ENCODE measurements around the gene KCNA2.
A peak's percentile ranks its signal among the peaks of the same experiment; 100 is the strongest.

Gene KCNA2

DNA sequence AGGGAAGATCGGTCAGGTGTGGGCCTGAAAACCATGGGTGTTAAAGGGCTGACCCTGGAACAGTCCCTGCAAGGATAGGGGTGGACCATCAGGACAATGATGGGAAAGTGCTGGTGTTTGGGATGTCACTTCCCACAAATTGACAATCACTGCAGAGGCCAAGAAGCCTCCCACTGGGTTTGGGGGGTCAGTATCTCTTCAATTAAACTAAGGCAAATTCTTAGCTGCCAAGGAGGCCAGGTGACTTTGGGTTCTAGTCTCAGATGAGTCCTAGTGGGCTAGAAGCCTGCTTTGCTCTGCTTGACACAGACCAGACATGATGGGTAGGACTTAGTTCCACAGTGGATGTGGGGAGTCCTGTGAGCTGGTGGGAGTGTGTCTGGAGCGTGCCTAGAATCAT is 29.3 kb upstream of the KCNA2 start:
- no peak for DNase-seq (ENCODE audit: low read depth)
- TF ChIP-seq, protein P1, sequence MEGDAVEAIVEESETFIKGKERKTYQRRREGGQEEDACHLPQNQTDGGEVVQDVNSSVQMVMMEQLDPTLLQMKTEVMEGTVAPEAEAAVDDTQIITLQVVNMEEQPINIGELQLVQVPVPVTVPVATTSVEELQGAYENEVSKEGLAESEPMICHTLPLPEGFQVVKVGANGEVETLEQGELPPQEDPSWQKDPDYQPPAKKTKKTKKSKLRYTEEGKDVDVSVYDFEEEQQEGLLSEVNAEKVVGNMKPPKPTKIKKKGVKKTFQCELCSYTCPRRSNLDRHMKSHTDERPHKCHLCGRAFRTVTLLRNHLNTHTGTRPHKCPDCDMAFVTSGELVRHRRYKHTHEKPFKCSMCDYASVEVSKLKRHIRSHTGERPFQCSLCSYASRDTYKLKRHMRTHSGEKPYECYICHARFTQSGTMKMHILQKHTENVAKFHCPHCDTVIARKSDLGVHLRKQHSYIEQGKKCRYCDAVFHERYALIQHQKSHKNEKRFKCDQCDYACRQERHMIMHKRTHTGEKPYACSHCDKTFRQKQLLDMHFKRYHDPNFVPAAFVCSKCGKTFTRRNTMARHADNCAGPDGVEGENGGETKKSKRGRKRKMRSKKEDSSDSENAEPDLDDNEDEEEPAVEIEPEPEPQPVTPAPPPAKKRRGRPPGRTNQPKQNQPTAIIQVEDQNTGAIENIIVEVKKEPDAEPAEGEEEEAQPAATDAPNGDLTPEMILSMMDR (conservative IDR thresholded peaks at IDR 0.05; ENCODE audit: low read length): no peak
- H3K4me3 ChIP-seq (ENCODE audit: low read length): no peak overlapping the region

DNA sequence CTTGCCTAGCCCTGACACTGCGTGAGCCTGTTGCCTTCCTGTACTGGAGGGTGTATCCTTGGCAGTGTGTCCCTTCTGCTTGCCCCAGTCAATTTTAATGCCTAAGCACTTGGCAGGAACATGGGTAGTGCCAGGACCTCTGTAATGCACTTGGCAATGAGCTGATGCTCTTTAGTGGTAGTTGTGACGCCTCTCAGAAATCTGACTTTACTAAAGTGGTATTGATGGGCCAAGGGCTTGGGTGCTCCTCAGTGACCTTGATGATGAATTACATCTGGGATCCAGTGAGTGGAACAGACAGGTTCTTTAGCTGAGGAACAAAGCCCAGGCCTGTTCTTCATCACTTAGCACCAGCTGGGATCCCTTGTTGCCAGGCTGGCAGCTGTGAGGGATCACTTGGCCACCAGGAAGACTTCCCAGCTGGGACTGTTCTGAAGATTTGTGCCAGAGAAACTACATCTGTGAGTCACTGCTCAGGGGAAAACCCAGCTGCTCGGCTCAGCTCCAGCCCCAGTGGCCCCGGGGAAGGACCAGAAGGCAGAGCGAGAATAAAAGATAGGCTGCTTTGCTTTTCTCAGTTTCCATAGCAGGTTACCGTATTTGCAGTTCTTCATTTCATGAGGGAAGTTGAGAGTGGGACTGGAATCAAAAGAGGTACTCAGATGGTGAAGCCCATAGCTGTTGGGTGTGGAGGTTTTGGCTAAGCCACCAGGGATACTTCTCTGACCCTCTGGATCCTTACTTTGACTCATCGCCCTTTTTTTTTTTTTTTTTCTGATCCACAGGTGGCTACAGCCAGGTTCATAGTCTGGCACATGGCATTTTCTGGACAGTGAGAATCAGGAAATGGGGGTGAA is 28.5 kb upstream of the KCNA2 start:
- peak; percentile 54 for DNase-seq (ENCODE audit: low read depth)
- no peak overlapping the region for H3K4me3 ChIP-seq (ENCODE audit: low read length)
- TF ChIP-seq, protein P1 (conservative IDR thresholded peaks at IDR 0.05; ENCODE audit: low read length): no peak

GRCh38 chr1:110634086-110634454 is 27.9 kb upstream of the KCNA2 start:
- no peak overlapping the region for H3K4me3 ChIP-seq (ENCODE audit: low read length)
- TF ChIP-seq, protein P1 (conservative IDR thresholded peaks at IDR 0.05; ENCODE audit: low read length): no peak
- no peak for DNase-seq (ENCODE audit: low read depth)

GRCh38 chr1:110633646-110634030 is 27.5 kb upstream of the KCNA2 start:
- H3K4me3 ChIP-seq (ENCODE audit: low read length): no peak overlapping the region
- TF ChIP-seq, protein P1 (conservative IDR thresholded peaks at IDR 0.05; ENCODE audit: low read length): no peak
- DNase-seq (ENCODE audit: low read depth): no peak

- no peak for DNase-seq (ENCODE audit: low read depth)
- TF ChIP-seq, protein P1 (conservative IDR thresholded peaks at IDR 0.05; ENCODE audit: low read length): no peak
- no peak overlapping the region for H3K4me3 ChIP-seq (ENCODE audit: low read length)
Observed at GRCh38 chr1:110631836-110632620, 25.9 kb upstream of the KCNA2 start.

DNA sequence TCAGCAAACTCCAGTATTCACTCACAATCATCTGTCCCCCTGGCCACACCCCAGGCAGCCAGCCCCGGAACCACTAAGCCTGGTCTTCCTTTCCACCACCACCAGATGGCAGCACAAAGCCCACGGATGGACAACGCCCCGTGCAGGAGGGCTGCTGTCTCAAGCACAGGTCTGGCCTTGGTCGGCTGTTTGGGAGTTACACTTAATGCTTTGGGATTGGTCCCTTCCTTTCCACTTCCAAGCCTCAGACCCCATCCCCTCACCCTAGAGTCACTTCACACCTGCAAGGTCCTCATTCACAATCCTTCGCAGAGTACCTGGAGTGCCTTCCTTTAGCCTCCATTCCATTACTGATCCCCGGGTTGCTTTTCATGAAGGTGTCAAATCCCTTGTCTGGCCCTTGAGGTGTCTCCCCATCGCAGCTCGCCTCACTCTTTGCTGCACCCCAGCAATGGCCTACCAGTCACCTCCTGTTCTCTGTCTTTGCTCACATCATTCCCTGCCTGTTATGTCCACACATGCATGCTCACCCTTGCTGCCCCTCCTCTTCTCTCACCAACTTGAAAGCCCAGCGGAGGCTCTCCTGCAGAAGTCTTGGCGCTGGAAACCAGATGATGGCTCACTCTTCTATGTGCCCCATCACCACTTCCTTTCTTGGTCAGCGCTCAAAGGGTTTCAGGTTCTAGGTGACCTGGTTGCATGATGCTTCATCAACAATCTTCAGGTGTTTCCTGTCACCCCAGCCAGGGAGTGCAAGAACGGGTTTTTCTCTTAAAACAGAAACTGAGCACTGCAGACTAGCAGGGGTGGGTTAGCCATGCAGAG is 24.9 kb upstream of the KCNA2 start:
- DNase-seq (ENCODE audit: low read depth): peak; percentile 46
- TF ChIP-seq, protein P1 (conservative IDR thresholded peaks at IDR 0.05; ENCODE audit: low read length): peak; percentile 88
- H3K4me3 ChIP-seq (ENCODE audit: low read length): no peak overlapping the region

Data from AG10803 (cell line).